Superior temporal gyrus (tissue), 1 donor: ENCODE measurements around the gene TSN.
"Not testable (repeated sequence)": the region's sequence is repeated elsewhere in the genome, so short reads cannot be mapped to it uniquely, and the experiment has no call there.

ENCODE experiments used
- DNase-seq: peaks from one replicate; pipeline ENCODE4 v3.0.0-alpha.2; 2016; ENCODE audit errors: extremely low spot score

The TSN gene

DNA sequence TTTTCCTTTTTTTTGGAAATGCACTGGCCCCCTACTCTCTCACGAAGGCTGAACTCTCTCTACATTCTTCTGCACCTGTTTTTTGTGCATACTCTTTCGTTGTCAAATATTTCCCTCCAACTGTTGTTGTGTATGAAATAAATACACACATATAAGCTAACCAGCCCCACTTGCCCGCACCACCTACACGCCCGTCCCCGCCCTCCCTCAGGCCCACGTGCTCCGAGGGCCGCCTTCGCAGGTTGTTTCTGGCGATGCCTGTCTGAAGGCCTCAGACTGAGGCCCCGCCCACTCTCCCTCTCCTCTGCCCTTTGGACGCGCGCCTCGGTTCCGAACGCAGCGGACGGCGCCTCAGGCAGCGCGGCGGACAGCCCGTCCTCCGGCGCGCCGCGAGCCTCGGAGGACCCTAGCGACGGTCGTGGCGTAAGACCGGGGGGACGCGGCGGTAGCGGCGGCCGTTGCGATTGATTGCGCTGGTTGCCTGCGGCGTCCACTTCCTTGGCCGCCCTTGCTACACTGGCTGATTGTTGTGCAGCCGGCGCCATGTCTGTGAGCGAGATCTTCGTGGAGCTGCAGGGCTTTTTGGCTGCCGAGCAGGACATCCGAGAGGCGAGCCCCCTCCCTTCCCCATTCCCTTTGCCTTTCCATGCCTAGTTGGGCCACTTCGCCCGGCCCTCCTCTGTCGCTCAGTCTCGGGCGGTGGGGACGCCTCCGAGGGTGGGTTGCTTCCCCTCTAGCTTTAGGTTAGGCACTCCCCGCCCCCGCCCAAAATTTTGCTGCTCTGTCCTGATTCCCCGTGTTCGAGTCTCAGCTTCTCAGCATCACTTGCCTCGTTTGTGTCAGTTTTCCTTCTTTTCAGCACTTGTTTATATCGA is at the start of gene TSN:
Gene TSN, plus strand, starts transcription at position 415 of the 875 bp plus-strand sequence. Its CDS starts 129 bp downstream, at position 544.
- DNase-seq: peak; percentile 96

DNA sequence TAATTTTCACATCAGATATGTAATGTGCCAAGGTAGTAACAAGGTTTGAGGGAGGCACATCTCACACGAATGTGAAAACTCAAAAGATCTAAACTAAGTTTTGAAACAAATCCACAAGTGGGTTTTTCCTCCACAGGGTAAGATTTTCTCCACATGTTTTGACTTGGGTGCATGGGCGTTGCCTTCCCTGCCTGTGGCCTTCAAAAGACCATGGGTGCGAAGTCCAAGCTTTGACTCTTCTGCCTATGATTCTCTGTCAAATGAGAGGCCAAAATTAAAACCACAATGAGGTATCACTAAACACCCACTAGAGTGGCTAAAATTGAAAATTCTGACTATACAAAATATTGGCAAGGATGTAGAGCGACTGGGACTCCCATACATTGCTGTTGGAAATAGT is 49.5 kb upstream of the TSN start:
- DNase-seq: no peak

DNA sequence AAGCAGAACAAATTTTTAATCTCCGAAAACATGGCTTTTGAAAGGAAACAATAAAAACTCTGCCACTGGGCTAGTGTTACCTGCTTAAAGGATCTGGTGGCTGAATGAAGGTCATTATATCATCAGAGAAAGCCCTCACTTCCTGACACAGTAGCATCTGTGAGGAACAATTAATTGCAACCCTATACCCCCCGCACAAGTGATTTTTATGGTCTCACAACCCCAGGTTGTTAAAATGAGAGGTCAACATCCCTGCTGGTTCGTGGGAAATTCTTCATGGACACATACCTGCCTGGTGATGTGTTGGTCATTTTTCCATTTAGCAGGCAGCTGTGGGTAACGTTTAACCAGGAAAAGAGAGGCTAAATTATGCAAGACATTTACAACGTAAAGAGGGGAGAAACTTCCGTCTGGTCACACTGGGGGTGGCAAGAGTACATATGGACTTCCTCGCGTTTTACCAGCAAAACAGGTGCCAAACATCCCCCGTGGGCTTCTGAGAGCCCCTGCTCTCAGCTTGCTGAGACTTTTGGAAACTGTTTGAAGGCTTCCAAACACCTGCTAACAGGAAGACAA is 48.0 kb upstream of the TSN start:
- no peak for DNase-seq

DNA sequence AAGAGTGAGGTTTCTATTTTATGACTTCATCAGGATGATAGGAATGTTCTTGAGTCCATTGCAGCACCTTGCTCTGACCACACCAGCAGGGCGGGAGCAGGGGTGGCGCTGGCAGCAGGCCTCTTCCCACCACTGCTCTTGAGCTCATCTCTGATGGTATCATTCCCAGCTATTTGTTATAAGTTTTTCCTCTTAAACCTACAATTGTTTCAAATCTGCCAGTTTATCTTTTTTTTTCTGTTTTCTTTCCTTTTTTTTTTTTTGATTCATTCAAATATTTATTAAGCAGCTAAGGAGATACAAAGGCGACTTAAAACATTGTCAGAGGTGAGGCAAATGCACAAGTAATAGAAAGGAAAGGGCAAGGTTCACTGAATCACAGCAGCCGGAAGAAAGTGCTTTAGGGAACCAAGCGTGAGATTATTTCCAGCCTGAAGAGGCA is 47.5 kb upstream of the TSN start:
- DNase-seq: no peak

DNA sequence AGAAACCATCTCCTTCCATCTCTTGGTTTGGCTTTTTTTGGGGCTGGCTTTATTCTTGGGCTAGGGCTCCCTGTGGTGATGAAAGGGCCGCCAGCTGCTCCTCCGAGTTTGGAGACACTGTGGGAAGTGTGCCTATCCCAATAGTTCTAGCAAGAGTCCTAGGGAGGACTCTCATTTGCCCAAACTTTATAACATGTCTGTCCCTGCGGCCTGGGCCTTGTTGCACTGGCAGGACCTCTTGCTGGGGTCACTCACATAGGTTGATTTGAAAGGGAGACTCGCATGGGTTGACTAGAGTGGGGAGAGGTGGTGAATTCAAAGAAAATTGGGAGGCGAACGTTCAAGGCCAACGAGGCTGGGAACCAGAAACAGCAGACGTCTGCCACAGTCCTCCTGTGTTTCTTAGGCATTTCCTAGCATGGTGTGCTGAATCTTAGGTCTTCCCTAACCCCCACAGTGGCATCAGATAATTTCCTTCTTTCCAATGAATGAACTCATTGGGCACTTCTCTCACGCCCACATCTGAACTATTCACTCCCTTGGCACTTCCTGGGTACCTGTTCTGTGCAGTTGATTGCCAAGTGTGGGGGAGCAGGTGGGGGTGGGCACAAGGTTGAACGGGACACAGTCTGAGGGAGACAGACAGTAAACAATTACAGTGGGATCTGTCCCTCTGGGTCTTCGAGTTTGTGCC is 45.5 kb upstream of the TSN start:
- DNase-seq: no peak

DNA sequence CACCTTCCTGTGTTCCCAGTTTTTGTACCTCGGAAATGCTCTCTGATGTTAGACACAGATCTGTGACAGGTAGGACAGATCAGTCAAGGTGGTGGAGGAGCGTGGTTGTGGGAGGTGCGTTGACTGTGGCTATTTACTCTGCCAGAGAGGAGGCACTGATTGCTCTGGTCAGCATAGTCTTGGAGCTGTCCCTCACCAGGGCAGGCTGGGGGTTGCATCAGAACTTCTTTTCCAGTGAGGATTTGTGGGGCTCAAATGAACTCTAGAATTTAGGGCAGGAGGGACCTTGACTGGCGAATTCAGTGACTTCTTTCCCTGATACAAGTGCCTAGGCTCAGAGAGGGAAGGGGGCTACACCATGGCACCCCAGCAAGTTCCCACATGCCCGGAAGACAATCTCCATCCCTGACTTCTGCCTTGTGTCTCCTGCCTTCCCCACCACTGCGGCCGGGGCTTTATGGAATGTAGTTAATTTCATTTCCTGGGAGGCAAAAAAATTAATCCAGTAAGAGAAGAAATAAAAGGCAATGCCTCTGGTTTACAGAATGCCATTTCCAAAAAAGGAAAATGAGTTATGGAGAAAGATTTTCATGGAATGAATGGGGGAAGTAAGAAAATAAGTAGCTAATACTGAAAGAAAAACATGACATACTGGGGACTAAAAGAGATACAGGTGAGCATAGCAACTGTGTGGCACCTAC is 44.8 kb upstream of the TSN start:
- DNase-seq: no peak

DNA sequence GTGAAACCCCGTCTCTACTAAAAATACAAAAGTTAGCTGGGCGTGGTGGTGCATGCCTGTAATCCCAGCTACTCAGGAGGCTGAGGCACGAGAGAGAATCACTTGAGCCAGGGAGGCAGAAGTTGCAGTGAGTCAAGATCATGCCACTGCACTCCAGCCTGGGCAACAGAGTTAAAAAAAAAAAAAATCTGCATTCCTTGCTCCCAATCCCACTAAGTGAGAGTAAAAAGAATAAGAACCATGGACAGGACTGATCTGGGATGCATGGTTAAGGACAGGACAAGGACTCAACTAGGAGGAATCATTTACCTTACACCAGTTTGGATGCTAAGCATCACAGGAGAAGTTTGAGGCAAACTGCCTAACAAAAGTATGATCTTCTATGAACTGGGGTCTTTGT is 44.0 kb upstream of the TSN start:
- DNase-seq: not testable (repeated sequence)

DNA sequence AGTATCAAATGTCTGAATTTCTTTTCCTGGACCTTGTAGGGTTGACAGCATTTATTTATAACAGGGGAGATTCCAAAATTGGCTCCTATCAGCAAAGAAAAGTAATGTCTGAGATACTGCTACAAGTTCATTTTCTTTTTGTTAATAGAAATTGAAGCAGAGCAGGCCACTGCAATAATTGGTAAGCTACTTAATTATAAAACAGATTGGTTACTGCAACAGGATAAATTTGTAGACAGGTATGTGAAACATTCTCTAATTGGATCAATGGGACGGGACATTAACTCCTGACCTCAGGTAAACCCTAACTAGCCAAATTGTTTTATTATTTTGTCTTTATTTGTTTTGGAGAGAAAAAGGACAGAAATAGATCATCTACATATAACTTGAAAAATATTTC is 39.3 kb upstream of the TSN start:
- no peak for DNase-seq

DNA sequence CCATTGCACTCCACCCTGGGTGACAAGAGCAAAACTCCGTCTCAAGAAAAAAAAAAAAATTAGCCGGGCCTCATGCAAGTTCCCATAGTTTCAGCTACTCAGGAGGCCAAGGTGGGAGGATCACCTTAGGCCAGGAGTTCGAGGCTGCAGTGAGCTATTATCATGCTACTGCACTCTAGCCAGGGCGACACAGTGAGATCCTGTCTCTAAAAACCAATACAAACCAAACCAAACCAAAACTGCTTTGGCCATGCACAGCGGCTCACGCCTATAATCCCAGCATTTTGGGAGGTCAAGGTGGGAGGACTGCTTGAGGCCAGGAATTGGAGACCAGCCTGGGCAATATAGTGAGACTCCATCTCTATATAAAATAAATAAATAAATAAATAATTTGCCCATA is 37.9 kb upstream of the TSN start:
- DNase-seq: no peak

DNA sequence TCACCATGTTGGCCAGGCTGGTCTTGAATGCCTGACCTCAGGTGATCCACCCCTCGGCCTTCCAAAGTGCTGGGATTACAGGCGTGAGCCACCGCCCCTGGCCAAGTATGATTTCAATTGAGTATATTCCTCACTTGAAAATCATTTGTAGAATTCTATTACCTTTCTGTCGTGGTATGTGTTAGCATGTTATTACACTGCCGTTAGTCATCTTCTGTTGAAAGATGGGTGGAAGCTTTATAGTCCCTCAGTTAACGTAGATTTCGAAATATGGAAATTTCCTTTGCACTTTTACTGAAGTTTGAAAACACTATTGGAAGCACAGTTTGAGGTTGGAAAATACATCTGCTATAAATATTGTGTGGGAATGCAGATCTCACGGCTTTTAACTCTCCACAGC is 33.5 kb upstream of the TSN start:
- DNase-seq: no peak

DNA sequence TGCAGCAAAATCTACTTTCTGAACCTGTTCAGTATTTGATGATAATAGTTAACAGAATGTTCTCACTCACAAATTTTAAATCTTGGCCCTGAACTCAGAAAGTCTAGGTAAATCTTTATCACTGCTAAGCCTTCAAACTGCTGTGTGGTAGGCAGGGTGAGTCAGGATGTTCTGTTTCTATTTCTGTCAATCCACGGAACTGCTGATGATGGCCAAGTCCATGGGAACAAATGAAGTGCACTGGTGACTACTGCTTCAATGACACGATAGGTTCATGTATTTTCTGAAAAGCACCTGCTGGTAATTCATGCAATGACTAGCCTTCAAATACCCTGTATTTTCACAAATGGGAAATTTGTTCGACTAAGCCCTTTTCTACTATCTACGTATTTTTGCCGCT is 33.0 kb upstream of the TSN start:
- peak; percentile 42 for DNase-seq

DNA sequence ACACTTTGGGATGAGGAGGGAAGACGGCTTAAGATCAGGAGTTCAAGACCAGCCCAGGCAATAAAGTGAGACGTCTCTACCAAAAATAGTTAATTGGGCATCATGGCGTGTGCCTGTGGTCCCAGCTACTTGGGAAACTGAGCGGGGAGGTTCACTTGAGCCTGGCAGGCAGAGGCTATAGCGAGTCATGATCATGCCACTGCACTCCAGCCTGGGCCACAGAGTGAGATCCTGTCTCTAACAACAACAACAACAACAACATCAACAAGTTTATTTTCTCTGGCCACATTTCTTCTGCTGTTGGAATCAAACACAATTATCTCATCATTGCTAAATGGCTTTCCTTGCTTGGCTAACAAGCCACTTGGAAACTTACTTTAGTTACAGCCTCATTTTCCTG is 32.1 kb upstream of the TSN start:
- no peak for DNase-seq

DNA sequence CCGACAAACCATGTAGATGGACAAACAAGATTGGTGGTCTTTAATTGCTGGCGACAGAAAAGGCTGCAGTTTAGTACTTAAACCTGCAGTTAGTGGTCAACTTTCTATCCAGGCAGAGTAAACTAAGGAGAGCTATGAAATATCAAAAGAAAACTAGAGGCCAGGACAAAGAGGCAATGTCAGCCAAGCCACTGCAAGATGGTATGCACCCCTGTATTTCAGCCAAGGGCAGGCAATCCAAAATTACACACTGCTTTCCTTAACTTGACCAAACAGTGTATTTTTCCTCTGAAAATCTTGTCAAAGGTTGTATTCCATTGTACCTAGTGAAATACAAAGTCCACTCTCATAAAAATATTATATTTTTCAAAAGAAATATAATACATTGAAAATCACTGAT is 28.1 kb upstream of the TSN start:
- no peak for DNase-seq

DNA sequence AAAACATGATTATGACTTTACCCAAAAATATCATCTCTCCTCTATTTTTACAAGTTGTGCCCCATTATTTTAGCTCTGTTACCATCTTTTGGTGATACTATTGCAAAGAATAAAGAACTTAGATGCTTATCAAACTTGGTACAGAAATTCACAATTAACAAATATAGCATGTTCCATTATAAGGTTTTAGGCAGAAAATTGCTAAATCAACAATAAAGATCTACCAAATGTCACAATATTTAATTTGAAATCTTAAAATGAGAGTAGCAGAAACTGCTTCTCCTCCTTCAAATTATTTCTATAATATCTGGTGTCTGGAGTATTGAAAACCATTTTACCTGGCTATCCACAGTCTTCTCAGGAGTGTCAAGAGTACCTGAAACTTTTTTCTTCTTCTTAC is 27.5 kb upstream of the TSN start:
- no peak for DNase-seq

DNA sequence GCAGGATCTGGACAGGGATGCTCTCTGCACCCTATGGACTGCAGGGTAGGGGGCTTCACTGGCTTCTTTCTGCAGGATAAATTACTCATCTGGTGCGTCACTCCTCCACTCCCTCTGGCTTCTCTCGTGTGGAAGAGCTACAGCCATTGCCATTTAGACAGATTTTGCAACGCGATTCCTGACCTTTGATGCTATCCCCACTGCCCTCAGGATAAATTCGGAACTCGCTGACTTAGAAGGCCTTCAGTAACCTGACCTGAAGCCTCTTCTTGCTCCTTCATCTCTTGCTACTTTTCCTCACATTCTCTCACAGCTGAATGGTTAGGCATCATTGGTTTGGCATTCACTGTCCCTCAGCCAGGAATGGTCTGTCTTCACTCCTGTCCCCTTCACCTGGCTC is 24.1 kb upstream of the TSN start:
- DNase-seq: no peak

DNA sequence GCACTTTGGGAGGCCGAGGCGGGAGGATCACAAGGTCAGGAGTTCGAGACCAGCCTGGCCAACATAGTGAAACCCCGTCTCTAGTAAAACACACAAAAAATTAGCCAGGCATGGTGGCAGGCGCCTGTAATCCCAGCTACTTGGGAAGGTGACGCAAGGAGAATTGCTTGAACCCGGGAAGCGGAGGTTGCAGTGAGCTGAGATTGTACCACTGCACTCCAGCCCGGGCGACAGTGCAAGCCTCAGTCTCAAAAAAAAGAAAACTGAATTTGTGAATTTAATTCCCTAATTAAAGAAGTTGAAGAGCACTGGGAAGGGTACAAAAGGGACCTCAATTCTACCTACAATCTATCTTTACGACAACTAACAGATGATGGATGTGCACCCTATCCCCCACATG is 20.9 kb upstream of the TSN start:
- DNase-seq: not testable (repeated sequence)

DNA sequence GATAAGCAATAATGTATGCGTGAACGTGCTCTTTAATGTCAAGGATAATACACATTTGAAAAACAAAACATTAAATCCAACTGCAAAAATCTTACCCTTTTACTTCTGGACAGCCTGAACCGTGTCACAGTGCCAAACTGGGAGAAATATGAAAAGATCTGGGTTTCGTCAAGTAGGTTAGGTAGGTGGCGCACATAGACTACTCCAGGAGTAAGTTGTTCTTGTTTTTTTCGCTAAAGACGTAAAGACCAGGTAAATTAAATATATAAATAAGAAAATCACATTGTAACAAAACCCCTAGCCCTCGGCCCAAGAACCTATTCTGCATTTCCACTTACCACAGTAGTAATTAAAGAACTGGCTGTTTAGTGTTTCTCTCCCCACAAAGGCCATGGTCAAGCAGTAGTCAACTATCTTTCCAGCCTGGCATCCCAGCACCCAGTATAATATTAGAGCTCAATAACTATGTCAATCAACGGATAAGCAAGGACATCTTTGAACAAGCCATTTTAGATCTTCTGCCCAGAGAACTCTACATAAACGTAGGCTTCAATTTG is 19.9 kb upstream of the TSN start:
- peak; percentile 29 for DNase-seq

DNA sequence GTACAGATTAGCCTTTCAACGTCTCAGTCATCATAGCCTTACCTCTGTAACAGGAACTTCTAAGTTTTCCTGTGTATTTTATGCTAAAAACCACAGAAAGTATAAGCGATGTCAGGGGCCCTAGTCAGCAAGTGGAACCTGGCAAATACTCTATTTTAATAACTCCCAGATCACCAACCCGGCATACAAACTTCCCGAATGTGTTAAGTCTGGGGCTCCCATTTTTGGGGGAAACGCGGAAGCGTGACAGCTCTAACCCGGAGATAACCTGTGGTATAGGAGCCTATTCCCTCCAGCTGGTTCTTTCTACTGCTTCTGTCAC is 19.4 kb upstream of the TSN start:
- peak; percentile 54 for DNase-seq

DNA sequence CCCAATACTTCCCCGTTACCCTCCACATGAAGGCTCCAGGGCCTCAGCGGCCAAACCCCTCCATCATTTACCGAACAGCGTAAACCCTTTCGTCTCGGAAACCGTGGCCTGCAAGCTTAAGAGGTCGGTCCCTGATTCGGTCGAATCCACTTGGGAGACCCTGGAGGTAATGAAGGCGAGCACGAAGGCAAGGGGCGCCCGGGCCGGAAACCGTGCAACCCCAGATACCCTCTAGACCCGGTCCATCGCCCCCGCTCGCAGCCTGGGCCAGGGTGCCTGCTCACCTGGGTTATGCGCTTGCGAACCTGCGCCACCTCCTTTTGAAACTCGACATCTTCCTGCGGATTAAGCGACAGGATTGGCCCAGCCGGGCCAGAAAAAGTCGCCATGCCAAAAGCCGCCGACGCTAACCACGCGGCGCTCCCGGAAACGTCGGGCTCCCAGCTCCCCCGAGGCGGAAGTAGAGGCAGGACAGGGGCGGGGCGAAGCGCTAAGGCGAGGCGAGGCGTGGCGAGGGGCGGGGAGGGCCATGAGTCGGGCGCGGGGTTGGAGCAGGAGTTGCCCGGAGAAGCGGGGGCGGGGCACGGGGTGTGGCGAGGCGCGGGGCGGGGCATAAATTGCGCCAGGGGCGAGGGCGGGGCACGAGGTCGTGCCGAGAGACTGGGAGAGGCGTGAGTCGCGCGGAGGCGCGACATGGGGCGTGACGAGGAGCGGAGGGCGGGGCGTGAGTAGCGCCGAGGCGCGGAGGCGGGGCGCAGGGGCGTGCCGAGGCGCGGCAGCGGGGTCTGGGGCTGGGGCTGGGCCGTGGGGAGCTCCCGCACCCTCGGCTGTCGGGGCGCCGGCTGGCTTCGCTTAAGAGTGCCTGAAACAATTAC is 18.8 kb upstream of the TSN start, which contains the start of gene NIFK:
Gene NIFK, minus strand, starts transcription at position 414 of the 875 bp plus-strand sequence. Its CDS starts 25 bp downstream, at position 389.
- DNase-seq: peak; percentile 91

DNA sequence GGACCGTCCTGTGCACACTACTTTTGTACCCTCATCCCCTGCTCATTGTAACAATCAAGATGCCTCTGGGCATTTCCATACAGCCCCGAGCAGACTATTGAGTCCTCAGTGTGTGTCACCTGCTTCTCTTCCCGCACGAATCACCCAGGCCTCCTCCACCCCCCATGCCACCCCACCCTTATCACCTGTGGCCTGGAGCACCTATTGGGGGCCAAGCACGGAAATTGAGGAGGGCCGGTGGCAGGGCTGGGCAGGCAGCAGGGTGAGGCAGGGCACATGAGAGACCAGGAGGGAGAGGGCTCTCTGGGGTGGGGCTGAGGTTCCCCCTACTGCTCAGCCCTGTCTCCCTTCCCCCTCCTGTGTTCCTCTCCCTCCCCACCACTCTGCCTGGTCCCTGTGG is 14.5 kb upstream of the TSN start:
- DNase-seq: no peak

DNA sequence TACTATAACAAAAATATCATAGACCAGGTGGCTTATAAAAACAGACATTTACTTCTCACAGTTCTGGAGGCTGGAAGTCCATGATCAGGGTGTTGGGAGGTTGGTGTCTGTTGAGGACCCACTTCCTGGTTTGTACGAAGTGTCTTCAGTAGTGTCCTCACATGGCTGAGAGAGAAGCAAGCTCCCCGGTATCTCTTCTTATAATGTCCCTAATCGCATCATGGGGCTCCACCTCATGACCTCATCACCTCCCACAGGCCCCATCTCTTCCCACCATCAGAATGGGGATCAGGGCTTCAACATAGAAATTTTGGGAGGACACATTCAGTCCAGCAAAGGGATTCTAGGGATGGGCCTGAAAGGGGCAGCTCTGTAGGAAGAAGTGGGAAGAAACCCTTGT is 14.0 kb upstream of the TSN start:
- DNase-seq: no peak
